COLO668 (cell line): ENCODE measurements around the gene KDM2A.

ENCODE experiments used
- DNase-seq: peaks from one replicate; lab custom pipeline; 2025; ENCODE audit not compliant: unreplicated experiment; lab: John Stamatoyannopoulos, UW

Gene KDM2A

DNA sequence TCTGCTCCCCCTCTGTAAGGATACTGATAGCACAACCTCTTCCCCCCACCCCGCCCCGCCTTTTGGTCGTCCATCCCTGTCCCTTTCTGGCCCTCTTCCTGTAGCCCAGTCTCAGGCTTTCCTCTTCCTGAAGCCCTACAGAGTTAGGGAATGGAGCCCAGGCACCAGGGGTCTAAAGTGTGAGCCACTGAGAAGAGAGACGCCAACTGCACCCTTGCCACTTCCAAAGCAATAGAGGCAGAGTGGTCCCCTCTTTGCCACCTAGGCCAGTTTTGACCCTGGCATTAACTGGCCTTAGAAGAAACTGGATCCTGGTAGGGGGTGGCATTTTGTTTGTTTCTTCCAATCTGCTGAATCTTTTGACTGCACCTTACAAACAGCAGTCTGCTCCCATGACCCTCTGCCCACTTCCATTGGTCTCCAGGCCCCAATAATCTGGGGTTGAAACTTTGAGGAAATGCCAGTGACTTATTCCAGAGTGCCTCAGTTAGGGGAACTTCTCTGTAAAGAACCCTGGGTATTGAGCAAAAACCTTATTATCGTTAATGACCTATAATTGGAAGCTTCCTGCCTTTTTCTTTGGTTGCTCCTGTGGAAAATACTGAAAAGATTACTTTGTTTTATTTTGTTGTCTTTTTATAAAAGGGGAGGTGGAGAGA is 137.5 kb downstream of the KDM2A start:
- DNase-seq, result no peak

DNA sequence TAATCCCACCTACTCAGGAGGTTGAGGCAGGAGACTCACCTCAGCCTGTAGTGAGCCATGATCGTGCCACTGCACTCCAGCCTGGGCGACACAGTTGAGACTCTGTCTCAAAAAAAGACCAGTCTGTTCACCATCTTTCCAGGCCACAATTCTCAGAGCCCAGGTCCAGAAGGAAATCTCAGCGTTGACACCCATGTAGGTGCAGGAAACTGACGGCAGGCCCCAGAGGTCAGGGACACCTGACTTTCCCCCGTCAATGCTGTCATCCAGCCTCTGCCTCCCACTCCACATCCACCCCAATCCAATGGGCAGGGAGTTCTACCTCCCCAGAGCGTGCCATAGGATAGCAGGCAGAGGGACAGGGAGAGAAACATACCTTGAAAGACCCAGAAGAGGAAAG is 141.3 kb downstream of the KDM2A start:
- no peak for DNase-seq

DNA sequence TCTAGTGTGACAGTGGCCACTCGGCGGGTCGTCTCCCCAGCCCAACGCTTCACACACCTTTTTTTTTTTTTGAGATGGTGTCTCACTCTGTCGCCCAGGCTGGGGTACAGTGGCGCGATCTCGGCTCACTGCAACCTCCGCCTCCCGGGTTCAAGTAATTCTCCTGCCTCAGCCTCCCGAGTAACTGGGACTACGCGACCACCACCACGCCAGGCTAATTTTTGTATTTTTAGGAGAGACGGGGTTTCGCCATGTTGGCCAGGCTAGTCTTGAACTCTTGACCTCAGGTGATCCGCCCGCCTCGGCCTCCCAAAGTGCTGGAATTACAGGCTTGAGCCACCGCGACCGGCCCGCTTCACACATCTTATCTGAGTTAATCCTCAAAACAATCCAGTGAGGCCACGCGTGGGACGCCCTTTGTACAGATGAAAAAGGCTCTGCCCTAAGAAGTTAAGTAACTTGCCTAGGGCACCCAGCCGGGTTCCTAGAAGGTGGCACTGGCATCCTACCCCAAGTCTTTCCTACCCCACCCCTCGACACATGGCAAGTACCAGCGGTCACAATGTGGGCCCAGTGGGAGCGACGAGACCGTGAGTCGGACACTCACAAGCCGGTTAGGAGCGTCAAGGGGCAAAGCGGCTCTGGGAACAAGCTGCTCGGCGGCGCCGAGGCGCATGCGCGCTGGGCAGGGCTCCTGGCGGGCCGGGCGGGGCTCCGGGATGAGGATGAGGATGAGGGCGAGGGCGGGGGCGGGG is 142.0 kb downstream of the KDM2A start:
- DNase-seq, result peak; percentile 55

DNA sequence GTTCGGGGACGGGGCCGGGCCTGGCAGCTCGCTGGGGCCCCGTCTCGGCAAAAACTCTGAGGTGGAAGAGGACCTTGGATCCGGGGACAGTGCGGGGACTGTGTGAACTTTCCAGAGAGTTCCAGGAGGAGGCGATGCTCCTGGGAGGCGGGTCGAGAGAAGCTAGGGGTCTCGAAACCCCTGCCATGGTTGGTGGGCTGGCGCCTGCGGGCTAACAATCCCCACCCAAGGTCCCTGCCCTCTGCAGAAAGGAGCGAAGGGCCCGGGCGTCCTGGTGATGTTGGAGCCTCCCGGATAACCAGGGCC is 142.5 kb downstream of the KDM2A start:
- DNase-seq, result no peak

DNA sequence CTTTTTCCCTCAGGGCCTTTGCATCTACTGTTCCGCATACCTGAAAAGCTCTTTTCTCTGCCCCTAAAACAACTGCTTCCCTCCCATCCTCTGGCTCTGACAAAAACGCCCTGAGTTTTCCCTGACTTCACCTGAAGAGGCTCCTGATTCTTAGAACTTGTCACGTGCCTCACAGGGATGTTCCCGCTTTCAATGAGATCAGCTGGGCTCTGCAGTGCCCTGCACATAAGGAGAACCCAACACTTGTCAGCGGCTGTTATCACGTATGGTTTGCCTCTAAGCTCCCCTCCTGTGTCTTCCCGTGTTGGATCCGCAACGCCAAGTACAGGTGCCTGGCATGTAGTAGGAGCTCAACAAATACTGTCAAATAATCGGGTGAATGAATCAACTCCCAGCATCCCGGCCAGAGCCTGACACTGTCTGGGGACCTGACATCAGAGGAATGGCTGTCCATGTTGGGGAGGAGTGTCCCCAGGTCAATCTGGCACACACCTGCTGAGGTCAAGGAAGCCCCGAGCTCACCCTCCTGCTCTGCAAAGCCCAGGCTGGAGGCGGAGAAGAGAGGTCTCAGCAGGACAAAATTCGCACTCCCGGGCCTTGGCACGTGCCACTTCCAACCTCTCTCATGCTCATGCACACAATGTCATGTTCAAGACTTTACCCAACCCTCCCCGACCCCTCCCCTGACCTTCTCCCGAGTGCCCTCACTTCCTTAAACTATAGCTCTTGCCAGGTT is 143.1 kb downstream of the KDM2A start:
- no peak for DNase-seq

DNA sequence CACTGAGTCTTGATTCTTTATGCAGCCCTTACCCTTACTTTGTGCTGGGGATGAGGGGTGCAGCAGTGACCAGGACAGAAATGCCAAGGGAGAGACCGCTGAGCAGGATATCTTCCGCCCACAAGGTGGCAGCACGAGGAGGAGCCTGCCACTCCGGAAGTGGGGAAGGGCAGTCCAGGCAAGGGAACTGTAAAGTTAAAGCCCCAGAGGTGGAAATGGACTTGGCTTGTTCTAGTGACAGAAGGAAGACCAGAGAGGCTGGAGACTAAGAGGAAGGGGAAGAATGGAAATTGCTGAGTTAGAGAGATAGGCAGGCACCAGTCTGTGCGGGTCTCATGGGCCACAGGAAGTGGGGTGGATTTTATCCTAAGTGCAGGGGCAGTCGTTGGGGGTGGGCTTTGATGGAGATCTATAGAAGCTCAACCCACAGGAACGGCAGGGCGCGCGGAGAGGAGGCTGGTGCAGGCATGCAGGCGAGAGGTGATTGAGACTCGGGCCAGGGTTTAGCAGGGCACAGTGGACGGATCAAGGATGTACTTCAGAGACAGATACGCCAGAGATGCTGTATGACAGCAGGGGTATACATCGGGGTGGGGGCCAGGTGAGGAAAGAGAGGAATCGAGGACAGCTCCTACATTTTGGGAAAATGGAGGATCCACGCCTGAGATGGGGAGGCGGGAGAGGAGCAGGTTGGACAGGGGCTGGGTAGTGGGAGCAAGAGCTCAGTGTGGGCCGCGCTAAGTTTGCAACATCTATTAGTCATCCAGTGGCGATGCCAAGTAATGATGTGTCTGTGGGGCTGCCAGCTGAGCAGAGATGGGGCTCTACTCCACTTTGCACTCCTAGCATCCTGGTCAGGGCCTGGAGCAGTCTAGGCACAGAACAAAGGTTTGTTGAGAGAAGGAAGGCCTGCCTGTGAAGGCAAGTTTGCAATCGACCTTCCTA is 143.9 kb downstream of the KDM2A start:
- DNase-seq, result peak; percentile 72

DNA sequence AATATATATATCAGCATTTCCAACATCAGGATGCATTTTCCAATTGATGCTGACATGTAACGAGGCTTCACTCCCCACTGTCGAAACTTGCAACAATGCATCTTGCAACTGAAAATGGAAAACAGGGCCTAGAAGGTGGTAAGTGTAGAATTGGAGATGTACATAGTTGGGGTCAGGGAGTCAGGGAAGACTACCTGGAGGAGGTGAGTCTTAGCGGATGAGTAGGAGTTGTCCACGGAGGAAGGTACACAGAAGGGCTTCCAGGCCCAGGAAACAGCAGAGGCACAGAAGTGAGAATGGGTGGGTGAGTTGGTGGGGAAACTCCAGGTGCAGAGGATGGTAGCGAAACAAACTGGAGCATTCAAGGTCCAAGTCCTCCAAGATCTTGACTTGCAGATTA is 145.2 kb downstream of the KDM2A start:
- DNase-seq, result no peak

DNA sequence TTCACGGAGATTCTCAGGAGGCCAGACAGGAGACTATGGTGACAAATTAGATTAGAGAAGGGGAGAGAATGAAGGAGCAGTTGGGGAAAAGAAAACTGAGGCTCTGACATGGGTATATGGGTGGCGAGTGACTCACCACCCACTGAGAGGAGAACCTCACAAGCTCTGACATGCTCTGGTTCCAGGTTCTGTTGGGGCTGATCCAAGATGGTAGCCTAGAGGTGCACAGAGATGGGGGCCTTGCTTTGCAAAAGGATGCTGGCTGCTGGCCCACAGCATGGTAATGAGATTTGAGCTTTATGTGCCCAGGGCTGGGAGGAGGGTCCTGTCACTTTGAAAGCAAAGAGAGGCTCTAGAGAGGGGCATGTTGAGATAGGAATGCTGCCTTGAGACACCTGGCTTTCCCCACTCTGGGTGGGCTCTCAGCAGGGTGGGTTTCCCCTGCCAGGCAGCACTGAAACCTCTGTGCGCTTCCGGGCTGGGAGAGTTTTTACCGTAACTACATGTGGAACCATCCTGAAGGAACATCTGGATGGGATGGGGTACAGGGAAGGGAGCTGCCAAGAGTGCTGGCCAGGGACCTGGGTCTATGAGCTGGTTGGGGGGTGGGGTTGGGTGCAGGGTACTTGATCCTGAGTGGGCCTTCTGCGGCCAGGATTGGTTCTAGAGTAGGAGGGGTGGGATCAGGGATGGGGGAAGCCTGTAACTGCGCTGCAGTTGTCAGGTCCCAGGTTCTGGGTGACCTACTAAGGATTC is 146.0 kb downstream of the KDM2A start:
- no peak for DNase-seq

DNA sequence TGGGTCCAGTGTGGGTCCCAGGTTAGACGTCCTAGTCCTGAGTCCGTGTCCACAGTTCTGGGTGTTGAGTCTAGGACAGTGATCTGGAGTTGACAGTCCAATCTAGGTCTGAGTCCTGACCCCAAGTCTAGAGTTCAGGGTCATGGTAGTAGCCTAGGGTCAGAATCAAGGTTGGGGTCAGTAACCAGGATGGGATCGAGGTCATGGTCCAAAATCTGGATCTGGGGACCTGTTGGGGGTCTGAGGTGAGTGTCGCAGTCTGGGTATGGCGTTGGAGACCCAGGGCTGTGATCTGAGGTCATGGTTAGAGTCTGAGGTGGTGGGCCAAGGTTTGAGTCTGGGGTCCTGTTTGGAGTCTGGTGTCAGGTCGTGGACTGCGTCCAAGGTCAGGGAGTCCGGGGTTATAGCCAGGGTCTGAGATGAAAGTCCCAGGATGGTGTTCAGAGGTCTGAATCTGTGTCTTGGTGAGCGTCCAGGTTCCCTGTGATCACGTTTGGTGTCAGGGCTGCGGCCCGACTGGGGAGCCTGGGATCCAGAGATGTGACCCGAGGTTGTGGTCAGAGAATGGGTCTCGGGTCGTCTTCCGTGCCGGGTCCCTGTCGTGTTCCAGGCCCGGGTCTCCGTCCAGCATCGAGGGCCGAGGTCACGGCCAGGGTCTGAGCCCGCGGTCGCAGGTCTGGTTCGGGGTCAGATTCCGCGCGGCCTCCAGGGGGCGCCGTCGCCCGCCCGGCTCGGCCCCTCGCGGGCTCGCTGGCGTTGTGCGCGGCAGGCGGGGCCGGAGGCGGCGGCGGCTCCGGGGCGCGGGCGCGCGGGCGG is 146.8 kb downstream of the KDM2A start:
- peak; percentile 83 for DNase-seq

DNA sequence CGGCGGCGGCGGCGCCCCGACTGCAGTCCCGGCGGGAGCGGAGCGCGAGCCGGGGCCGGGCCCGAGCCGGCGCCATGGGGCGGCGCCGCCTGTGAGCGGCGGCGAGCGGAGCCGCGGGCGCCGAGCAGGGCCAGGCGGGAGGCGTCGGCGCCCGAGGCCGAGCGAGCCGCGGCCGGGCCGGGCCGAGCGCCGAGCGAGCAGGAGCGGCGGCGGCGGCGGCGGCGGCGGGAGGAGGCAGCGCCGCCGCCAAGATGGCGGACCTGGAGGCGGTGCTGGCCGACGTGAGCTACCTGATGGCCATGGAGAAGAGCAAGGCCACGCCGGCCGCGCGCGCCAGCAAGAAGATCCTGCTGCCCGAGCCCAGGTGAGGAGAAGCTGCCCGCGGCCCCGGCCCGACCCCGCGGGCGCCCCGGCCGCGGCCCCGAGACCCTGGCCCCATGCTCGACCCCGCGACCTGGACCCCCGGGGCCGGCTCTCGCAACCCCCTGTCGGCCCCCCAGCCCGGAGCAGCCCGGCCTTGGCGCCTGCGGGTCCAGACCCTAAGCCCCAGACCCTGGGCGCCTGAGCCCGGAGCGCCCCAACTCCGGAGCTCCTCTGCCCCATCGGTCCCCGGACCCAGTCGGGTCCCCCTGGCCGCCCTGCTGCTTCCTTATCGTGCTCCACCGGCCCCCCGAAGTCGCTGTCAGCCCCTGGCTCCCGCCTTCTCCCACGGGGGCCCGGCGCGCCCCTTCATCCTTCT is 147.6 kb downstream of the KDM2A start, which contains the start of gene GRK2:
Gene GRK2 (plus strand): TSS at position 25 of the 739 bp plus-strand sequence. CDS start 227 bp downstream, at position 252.
- peak; percentile 81 for DNase-seq

DNA sequence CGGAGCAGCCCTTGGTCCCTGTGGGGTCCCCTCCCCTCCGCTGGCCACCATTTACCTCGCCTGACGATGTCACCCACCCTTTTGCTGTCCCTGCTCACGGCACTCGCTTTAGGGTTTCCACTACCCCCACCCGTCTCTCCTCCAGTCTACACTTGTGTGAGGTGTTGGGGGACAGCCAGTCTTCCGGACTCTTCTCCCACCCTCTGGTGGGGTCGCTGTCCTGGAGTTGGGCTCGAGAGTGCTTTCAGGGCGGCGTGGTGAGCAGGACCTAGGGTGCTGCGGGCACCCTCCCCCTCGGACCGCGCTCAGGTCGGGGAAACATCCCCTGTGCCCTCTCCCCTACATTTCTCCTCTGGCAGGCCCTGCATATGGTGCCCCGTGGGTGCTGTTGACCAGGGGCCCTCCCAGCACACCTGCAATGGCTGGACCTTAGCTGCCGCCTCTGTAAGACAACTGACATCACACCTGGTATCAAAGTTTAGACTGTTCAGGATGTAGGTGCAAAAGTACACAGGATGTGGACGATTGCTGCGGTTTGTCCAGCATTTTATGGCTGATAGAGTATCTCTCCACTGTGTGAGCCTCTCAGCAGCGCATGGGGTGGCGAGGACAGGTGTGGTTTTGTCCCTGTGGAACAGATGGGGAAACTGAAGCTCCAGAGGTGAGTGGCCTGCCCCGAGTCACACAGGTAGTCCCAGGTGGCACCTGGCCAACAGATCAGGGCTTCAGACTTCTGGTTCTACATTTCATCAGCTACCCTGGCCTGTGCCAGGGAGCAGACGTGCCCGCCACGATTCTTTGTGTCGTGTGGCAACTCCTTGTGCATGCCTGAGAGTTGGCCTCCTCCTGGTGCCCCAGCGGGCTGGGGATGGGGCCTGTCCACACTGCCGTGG is 148.4 kb downstream of the KDM2A start:
- peak; percentile 81 for DNase-seq

DNA sequence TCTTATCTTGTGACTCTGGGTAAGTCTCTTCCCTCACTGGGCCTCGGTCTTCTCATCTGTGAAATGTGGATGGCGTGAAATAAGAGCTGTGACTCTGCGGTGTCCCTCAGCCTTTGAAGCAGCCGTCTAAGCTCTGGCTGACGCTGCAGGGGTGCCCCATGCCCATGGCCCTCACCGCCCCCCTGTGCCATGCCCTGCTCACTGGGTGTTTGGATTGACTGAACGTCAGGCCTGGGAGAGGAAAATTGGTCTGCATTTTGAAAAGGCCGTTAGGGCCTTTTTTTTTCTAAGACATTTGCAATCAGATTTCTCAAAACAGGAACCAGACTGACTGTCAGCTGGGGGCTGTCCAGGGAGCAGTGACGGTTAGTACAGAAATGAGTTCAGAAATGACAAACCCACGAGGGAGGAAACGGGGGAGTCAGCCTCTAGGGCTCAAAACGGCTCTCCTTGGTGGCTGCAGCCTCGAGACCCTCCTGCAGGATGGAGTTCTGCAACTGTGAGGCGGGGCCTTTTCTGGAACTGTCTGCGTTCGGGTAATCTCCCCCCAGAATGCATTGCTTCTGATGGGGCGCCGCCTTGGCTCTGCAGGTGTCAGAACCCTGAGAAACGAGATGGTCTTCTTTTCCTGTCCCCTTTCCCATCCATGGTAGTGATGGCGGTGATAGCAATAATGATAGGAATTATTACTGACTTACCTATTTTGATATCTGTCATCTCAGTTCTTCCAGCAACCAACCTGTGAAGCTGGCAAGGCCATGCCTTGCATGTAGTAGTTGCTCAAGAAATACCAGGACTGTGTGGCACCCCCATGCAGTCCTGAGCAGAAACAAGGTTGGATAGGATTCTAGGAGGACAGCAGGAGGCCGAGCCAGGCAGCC is 149.3 kb downstream of the KDM2A start:
- DNase-seq, result no peak

DNA sequence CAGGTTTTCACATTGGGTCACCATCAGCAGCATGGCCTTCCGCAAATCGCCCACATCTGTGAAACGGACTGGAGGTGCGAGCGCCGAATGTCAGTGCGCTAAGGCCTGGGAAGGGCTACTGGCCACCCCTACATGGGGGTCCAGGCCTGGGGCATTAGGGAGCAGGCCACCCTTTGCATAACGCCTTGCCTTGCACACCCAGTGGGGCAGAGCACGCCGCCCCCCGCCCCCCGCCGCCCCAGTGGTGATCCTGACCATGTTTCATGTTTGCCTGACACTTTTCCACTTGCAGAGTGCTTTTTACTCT is 149.9 kb downstream of the KDM2A start:
- no peak for DNase-seq

DNA sequence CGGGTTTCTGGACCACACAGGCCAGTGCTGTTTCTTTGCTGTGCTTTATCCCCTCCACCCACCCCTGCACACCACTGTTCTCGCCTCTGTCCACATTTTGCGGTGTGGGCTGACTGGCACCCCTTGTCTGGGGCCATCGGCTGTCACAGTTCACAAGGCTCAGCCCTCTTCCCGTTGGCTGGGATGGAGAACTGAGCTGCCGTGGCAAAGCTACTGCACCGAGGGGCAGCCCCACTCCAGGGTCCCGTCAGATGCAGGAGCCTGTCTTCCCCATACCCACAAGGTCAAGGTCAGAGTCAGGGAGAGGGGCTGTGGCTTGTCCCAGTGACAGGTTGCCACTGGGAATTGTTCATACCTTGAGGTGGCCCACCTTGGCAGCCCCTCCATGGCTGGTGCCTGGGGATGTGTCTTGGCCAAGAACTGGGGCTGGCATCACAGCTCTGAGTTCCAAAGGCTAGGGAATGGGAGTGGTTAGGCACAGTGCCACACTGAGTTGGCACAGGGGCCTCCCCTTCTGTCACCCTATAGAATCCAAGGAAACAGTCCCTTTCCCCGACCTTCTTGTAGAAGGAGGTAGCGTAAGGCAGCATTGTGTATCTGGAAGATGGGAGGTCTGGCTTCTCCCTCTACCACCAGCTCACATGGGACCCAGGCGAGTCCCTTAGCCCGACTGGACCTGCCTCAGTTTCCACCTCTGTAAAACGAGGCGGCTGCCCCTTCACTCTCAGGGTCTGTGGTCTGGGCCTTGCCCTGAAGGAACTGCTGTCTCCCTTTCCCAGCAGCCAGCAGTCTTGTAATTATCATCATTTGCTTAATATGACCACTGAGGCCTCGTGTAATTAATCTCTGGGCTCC is 150.6 kb downstream of the KDM2A start:
- no peak for DNase-seq

DNA sequence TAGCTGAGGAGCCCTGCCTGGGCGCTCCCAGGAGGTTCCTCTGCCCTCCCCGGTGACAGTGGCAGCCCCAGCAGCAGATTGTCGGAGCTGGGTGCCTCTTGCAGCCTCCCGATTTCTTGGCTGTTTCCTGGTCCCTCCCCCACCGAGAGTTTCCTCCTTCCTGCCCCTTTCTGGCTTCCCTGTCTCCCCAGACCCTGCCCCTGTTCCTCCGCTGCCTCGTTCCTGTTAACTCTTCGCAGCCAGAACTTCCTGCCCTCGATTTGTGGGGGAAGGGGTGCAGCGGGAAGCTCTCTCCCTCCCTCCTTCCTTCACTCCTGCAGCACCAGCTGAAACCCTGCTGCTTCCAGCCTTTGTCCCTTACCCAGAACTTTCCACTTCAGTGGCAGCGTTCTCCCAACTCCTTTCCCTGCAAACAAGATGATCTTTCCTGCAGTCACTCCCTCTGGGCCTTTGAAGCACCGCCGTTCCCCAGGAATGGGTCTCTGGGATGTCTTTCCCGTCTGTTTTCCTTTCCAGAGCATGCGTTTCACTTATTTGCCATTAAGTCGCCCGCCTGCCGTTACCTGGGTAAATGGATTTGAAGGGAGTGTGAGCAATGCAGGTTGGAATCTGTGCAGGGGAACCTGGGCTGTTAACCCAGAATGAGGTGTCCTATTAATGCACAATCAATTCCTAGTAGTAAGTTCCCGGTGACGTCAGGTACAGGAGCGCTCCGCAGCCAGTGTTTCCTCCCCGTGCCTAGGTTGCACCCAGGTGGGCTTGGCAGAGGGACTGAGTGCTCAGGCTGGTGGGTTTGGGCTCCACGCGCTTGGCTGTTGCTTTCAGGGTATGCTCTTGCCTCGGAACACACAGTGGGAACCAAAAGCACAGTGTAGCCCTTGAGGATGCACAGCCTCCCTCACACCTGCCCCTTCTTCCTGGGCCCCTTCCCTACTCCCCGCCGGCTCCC is 151.5 kb downstream of the KDM2A start:
- DNase-seq, result peak; percentile 13
